PC-3 (cell line): ENCODE data around the gene AIFM3. TPM values are rescaled to one million over a fixed set of nuclear protein-coding genes. Genes with fewer than 3 reads are reported as not detected.

ENCODE experiments used
- ATAC-seq: fragments of 200-7000 bp; cut with Tn5 transposase; 2 replicates; pipeline ENCODE4 v1.9.1; 2020; ENCODE audit warnings: mild to moderate bottlenecking, moderate library complexity
- BruUV-seq: library from RNA; stranded (reverse); fragments of 400-500 nt; replicated peaks from 2 replicates; lab custom pipeline; 2021; lab: Mats Ljungman, UMichigan
- CTCF ChIA-PET: fragments of 300-600 bp; sonication (Branson Sonifier 250); formaldehyde crosslinking; loops from one replicate; lab custom pipeline; 2022; ENCODE audit warnings: antibody characterized with exemption; lab: Charles Lee
- POLR2A ChIA-PET: fragments of 300-600 bp; sonication (Branson Sonifier 250); formaldehyde crosslinking; loops from one replicate; lab custom pipeline; 2022; ENCODE audit warnings: antibody characterized with exemption; ENCODE audit not compliant: unreplicated experiment; lab: Charles Lee
- DNase-seq: peaks from one replicate; pipeline ENCODE4 v3.0.0-alpha.2; 2015
- H2AFZ ChIP-seq: fragments of 300-600 bp; sonication (generic); 2 replicates; pipeline ENCODE4 v1.6.0; 2016; ENCODE audit warnings: antibody characterized with exemption, low read length
- H3F3A ChIP-seq: fragments of 300-600 bp; sonication (generic); one replicate; pipeline ENCODE4 v1.6.0; 2017; ENCODE audit warnings: antibody characterized with exemption, low read length, control low read depth, mild to moderate bottlenecking; ENCODE audit not compliant: unreplicated experiment
- H3K27ac ChIP-seq: fragments of 300-600 bp; sonication (generic); 2 replicates; pipeline ENCODE4 v1.5.1; 2016; ENCODE audit warnings: mild to moderate bottlenecking, low read length
- H3K27me3 ChIP-seq: fragments of 300-600 bp; sonication (generic); 2 replicates; pipeline ENCODE4 v1.6.1; 2016; ENCODE audit warnings: low read length, mixed read lengths
- H3K36me3 ChIP-seq: fragments of 300-600 bp; sonication (generic); 2 replicates; pipeline ENCODE4 v1.6.1; 2016; ENCODE audit warnings: low read depth, mixed run types, low read length, mixed read lengths
- H3K4me1 ChIP-seq: fragments of 300-600 bp; sonication (generic); 2 replicates; pipeline ENCODE4 v1.5.1; 2016; ENCODE audit warnings: low read length; ENCODE audit not compliant: insufficient read depth
- H3K4me2 ChIP-seq: fragments of 300-600 bp; sonication (generic); 2 replicates; pipeline ENCODE4 v1.6.0; 2016; ENCODE audit warnings: low read length
- H3K4me3 ChIP-seq: fragments of 300-600 bp; sonication (generic); 2 replicates; pipeline ENCODE4 v1.5.1; 2016; ENCODE audit warnings: mild to moderate bottlenecking, low read length, mixed read lengths
- H3K79me2 ChIP-seq: fragments of 300-600 bp; sonication (generic); 2 replicates; pipeline ENCODE4 v1.6.1; 2017; ENCODE audit warnings: low read length, mixed read lengths
- H3K9ac ChIP-seq: fragments of 300-600 bp; sonication (generic); 2 replicates; pipeline ENCODE4 v1.6.0; 2016; ENCODE audit warnings: mild to moderate bottlenecking, low read length
- H3K9me2 ChIP-seq: fragments of 300-600 bp; sonication (generic); replicated peaks from 2 replicates; pipeline ENCODE4 v1.6.1; 2016; ENCODE audit warnings: mixed run types, low read length, mixed read lengths
- H3K9me3 ChIP-seq: fragments of 300-600 bp; sonication (generic); 2 replicates; pipeline ENCODE4 v1.6.1; 2016; ENCODE audit warnings: low read length, mixed read lengths
- H4K20me1 ChIP-seq: fragments of 300-600 bp; sonication (generic); 2 replicates; pipeline ENCODE4 v1.6.1; 2016; ENCODE audit warnings: low read length, mixed read lengths
- CTCF ChIP-seq: fragments of 300-600 bp; sonication (generic); conservative IDR thresholded peaks from 2 replicates; pipeline ENCODE4 v1.5.1; 2017; ENCODE audit warnings: antibody characterized with exemption, low read depth, mild to moderate bottlenecking, low read length
- EZH2 ChIP-seq: fragments of 300-600 bp; sonication (generic); IDR thresholded peaks from one replicate; pipeline ENCODE4 v1.6.1; 2017; ENCODE audit warnings: antibody characterized with exemption, mild to moderate bottlenecking, low read length; ENCODE audit not compliant: unreplicated experiment
- EZH2phosphoT487 ChIP-seq: fragments of 300-600 bp; sonication (generic); IDR thresholded peaks from 2 replicates; pipeline ENCODE4 v1.6.1; 2018; ENCODE audit warnings: mild to moderate bottlenecking, antibody characterized with exemption, low read length, borderline replicate concordance
- intact Hi-C: fragments of 100-400 bp; cut with micrococcal nuclease; formaldehyde crosslinking; loops from 2 replicates; pipeline ENCODE4 v1.9.0; 2023
- total RNA-seq: library from RNA; depleted of rRNA; stranded (reverse); fragments of >200 nt; gene quantifications from 2 replicates; pipeline ENCODE4 v1.2.3, GENCODE V29; 2014; rRNA removed

The AIFM3 gene
- total RNA-seq, 1 experiment from 2014 or later: 1.5 TPM

- no TSS peak for BruUV-seq
- intact Hi-C loops: no loop called here
- no peaks in the 10 kb centered on the region for H3K9me2 ChIP-seq
- H3K36me3 ChIP-seq: no peaks in the 10 kb centered on the region
- no peak overlapping the region for H3K4me2 ChIP-seq
- no peaks in the 10 kb centered on the region for H4K20me1 ChIP-seq
- H3K27ac ChIP-seq: no peak overlapping the region
- no peaks in the 10 kb centered on the region for H3K79me2 ChIP-seq
- no peaks in the 10 kb centered on the region for H3K27me3 ChIP-seq
- H2AFZ ChIP-seq: no peak overlapping the region
- ATAC-seq (no peak), DNase-seq (no peak)
- CTCF ChIA-PET: no interaction called here
- no peaks in the 10 kb centered on the region for H3K4me1 ChIP-seq
- H3F3A ChIP-seq: no peaks in the 10 kb centered on the region
- POLR2A ChIA-PET: no interaction called here
- no peak overlapping the region for H3K9ac ChIP-seq
- H3K9me3 ChIP-seq: no peaks in the 10 kb centered on the region
- TF ChIP-seq EZH2 (no peak), EZH2phosphoT487 (no peak), CTCF (no peak)
- H3K4me3 ChIP-seq: no peak overlapping the region
Observed at GRCh38 chr22:21030032-21030431, 63.0 kb downstream of the AIFM3 start.

Other genes with a start within 250 kb of the AIFM3 start
- gene SERPIND1, start 193.1 kb upstream of the AIFM3 start, total RNA-seq: 2.9 and 3.0 TPM in 2 replicates
- gene PI4KA, start 108.4 kb upstream of the AIFM3 start, total RNA-seq: 39.7 and 61.5 TPM in 2 replicates
- 12.3 and 23.9 TPM in 2 replicates for gene SNAP29, start 108.2 kb upstream of the AIFM3 start, total RNA-seq
- gene CRKL, start 49.8 kb upstream of the AIFM3 start, total RNA-seq: 35.4 and 36.2 TPM in 2 replicates
- 41.0 and 49.3 TPM in 2 replicates for gene LZTR1, start 15.0 kb downstream of the AIFM3 start, total RNA-seq
- gene THAP7, start 34.9 kb downstream of the AIFM3 start, total RNA-seq: 43.0 and 44.3 TPM in 2 replicates
- gene P2RX6, start 47.9 kb downstream of the AIFM3 start, total RNA-seq: 1.1 TPM in 1 of 2 replicates, not detected in the other
- not detected in 2 replicates for gene SLC7A4, start 65.3 kb downstream of the AIFM3 start, total RNA-seq
- gene LRRC74B, start 78.7 kb downstream of the AIFM3 start, total RNA-seq: not detected in 2 replicates